Measurements from ENCODE around the gene DRC1.

The DRC1 gene

DNA sequence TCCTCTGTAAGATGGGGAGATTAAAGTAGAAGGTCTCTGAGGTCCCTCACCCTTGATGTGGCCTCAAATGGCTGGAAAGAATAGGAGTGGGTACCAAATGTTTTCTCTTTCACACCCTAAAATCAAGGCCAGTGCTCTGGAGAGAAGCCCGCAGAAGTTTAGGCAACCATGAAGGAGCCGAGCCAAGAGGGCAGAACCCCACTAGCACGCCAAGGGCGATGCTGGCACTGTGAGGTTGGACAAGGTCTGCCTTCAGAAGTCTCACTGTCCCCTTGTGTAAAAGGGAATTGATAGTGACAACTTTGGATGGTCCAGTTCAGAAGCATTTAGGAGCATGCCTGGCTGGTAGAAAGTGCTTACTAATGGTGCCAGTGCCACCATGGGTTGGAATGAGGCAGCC, 92.5 kb downstream of the DRC1 start:
- TF ChIP-seq, protein P1, sequence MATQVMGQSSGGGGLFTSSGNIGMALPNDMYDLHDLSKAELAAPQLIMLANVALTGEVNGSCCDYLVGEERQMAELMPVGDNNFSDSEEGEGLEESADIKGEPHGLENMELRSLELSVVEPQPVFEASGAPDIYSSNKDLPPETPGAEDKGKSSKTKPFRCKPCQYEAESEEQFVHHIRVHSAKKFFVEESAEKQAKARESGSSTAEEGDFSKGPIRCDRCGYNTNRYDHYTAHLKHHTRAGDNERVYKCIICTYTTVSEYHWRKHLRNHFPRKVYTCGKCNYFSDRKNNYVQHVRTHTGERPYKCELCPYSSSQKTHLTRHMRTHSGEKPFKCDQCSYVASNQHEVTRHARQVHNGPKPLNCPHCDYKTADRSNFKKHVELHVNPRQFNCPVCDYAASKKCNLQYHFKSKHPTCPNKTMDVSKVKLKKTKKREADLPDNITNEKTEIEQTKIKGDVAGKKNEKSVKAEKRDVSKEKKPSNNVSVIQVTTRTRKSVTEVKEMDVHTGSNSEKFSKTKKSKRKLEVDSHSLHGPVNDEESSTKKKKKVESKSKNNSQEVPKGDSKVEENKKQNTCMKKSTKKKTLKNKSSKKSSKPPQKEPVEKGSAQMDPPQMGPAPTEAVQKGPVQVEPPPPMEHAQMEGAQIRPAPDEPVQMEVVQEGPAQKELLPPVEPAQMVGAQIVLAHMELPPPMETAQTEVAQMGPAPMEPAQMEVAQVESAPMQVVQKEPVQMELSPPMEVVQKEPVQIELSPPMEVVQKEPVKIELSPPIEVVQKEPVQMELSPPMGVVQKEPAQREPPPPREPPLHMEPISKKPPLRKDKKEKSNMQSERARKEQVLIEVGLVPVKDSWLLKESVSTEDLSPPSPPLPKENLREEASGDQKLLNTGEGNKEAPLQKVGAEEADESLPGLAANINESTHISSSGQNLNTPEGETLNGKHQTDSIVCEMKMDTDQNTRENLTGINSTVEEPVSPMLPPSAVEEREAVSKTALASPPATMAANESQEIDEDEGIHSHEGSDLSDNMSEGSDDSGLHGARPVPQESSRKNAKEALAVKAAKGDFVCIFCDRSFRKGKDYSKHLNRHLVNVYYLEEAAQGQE (IDR thresholded peaks at IDR 0.05; ENCODE audit: insufficient read depth in 1 of 2, low read depth in 2 of 2, low read length in 2 of 2), result no peak
- no peak for TF ChIP-seq SIN3A (IDR thresholded peaks at IDR 0.05; ENCODE audit: borderline replicate concordance, insufficient read depth, low read length)
- TF ChIP-seq TAF1 (IDR thresholded peaks at IDR 0.05; ENCODE audit: borderline replicate concordance, insufficient read depth, low read length), result no peak
- no peak for TF ChIP-seq POLR2AphosphoS5 (IDR thresholded peaks at IDR 0.05; ENCODE audit: low read depth, low read length)
- TF ChIP-seq FOXP2 (optimal IDR thresholded peaks at IDR 0.05; ENCODE audit: borderline replicate concordance, extremely low read depth, extremely low read length, insufficient read depth), result no peak

GRCh38 chr2:26494891-26495290, 93.2 kb downstream of the DRC1 start:
- TF ChIP-seq TAF1 (IDR thresholded peaks at IDR 0.05; ENCODE audit: borderline replicate concordance, insufficient read depth, low read length), result no peak
- TF ChIP-seq, protein P1 (IDR thresholded peaks at IDR 0.05; ENCODE audit: insufficient read depth in 1 of 2, low read depth in 2 of 2, low read length in 2 of 2), result no peak
- no peak for TF ChIP-seq SIN3A (IDR thresholded peaks at IDR 0.05; ENCODE audit: borderline replicate concordance, insufficient read depth, low read length)
- no peak for TF ChIP-seq POLR2AphosphoS5 (IDR thresholded peaks at IDR 0.05; ENCODE audit: low read depth, low read length)
- no peak for TF ChIP-seq FOXP2 (optimal IDR thresholded peaks at IDR 0.05; ENCODE audit: borderline replicate concordance, extremely low read depth, extremely low read length, insufficient read depth)

DNA sequence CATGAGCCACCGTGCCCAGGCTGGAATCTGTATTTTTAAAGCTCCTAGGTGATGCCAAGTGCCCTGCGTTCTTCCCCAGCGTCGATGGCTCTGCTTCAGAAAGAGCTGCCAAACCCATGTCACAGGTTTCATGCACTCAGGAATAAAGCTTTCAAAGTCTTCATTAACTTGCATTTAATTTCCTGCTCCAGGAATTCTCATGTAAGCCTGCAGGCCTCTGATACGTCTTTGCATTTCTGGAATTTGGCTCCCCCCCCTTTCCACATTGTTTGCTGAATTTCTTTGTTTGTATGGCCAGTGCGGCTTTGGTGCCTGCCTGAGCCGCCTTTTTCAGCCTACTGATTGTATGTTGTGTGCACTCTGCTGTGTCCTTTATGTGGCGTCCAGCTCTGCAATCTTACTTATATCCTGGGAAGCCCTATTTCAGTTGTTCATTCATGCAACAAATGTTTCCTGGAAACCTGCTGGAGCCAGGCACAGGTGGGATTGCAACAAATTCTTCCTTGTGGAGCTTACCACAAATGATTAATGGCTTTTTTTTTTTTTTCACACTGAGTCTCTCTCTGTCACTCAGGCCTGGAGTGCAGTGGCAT, 94.1 kb downstream of the DRC1 start:
- no peak for TF ChIP-seq POLR2AphosphoS5 (IDR thresholded peaks at IDR 0.05; ENCODE audit: low read depth, low read length)
- TF ChIP-seq FOXP2 (optimal IDR thresholded peaks at IDR 0.05; ENCODE audit: borderline replicate concordance, extremely low read depth, extremely low read length, insufficient read depth), result no peak
- TF ChIP-seq TAF1 (IDR thresholded peaks at IDR 0.05; ENCODE audit: borderline replicate concordance, insufficient read depth, low read length), result no peak
- TF ChIP-seq, protein P1 (IDR thresholded peaks at IDR 0.05; ENCODE audit: insufficient read depth in 1 of 2, low read depth in 2 of 2, low read length in 2 of 2), result no peak
- TF ChIP-seq SIN3A (IDR thresholded peaks at IDR 0.05; ENCODE audit: borderline replicate concordance, insufficient read depth, low read length), result no peak

- TF ChIP-seq POLR2AphosphoS5 (IDR thresholded peaks at IDR 0.05; ENCODE audit: low read depth, low read length), result no peak
- no peak for TF ChIP-seq TAF1 (IDR thresholded peaks at IDR 0.05; ENCODE audit: borderline replicate concordance, insufficient read depth, low read length)
- TF ChIP-seq SIN3A (IDR thresholded peaks at IDR 0.05; ENCODE audit: borderline replicate concordance, insufficient read depth, low read length), result no peak
- TF ChIP-seq FOXP2 (optimal IDR thresholded peaks at IDR 0.05; ENCODE audit: borderline replicate concordance, extremely low read depth, extremely low read length, insufficient read depth), result no peak
- TF ChIP-seq, protein P1 (IDR thresholded peaks at IDR 0.05; ENCODE audit: insufficient read depth in 1 of 2, low read depth in 2 of 2, low read length in 2 of 2), result no peak
Observed at GRCh38 chr2:26500406-26500805, 98.7 kb downstream of the DRC1 start.
